HG02678 (cell line): Measurements from ENCODE around the gene ELFN1.

Source experiments
- ATAC-seq: cut with Tn5 transposase; IDR thresholded peaks from one replicate; pipeline ENCODE4 v1.9.1; 2021; ENCODE audit warnings: mild to moderate bottlenecking, moderate library complexity; ENCODE audit not compliant: unreplicated experiment

The ELFN1 gene

GRCh38 chr7:1675036-1675671 is 5.1 kb downstream of the ELFN1 start:
- no peak for ATAC-seq

GRCh38 chr7:1675673-1676549 is 5.8 kb downstream of the ELFN1 start:
- no peak for ATAC-seq

DNA sequence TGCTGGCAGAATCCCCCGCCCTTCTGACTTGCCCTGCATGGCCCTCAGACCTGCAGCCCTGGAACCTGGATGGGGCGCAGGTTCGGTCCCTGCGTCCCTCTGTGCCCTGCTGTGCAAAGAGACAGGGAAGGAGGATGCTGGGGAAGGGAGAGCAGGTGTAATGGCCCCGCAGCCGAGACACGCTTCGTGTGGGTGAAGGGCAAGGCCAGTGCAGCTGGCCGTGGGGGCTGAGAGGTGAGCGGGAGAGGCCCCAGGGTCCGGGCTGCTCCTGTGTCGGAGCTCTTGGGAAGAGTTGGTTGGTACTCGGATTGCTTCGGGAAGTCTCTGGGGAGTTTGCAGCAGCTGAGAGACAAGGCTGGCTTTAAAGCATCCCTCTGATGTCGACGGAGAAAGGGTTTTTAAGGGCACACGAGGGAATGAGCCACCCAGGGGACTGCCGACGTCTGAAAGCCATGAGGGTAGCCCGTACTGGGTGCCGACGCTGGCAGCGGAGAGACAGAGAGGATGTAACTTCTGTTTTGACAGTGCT is 6.5 kb downstream of the ELFN1 start:
- no peak for ATAC-seq

- no peak for ATAC-seq
Observed at GRCh38 chr7:1677206-1678080, 7.4 kb downstream of the ELFN1 start.

DNA sequence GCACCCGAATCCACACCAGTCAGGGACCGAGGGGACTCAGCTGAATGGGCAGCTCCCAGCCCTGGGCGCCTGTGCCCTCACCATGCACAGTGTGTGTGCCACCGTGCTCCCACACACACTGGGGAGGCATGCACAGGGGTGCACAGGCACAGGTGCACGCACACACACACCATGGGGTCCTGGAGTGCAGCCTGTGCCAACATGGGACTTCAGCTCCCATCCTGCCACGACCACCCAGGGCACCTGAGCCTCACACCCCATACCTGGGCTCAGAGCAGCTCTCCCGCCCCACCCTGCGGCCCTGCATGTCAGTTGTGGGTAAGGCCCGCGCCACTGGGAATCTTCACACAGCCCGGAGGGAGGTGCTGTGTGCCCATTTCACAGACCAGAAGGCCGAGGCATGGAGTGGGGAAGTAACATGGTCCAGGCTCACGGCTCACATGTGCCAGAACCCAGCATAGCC is 8.0 kb downstream of the ELFN1 start:
- no peak for ATAC-seq

DNA sequence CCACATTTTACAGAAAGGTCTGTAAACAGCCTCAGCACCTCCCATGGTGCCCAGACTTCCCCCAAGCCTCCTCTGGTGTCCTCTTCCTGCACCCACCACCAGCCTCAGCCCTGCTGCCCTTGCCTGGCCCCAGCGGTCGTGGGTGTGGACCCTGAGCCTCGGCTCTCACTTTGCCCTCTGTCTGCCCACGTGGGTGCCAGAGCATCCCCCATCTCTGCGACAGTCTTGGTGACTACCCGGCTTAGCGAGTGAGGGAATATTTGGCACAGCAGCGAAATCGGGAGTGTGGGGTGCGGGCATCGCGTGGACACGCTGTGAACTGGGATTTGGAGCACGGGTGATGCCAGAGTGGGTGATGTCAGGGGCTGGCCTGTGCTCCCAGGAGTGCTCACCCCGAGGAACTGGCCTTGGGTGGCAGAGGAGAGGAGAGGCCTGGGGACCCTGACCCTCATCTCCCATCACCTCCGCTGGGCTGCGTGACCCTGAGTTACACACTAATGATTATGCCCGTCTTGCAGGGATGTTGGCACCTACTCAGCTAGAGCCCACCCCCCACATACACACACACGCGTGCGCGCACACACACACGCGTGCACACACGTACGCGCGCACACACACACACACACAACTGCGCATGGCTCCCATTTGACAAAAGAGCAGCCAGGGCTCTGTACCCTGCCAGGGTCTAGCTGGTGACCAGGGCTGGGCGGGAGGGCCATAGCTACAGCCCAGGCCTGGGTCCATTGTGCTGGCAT is 8.7 kb downstream of the ELFN1 start:
- no peak for ATAC-seq

DNA sequence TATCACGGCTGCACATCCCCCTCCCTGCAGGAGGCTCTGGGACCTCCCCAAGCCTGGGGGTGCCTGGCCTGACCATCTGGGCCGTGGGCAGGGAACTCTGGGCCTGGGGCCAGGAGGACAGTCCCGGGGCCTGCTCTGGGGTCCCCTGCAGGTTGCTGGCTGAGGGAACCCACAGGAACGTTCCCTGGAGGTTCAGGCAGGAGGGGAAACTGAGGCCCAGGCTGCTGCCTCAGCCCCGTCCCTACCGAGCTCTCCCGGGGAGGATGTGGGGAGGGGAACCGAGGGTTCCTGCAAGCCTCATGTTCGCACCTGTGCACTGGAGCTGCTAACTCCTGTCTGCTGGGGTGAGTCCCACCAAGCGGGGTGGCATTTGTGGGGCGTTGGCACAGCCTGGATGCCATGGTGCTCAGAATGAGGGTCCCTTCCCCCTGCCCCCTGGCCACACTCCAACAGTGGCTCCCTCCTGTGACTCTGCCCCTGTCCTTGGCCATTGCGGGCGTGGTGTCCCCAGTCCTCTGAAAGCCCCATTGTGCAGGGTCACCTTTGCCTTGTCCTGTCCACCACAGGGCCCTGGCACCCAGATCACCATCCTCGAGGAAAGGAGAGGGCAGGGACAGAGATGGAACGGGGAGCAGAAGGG is 9.4 kb downstream of the ELFN1 start:
- no peak for ATAC-seq

- no peak for ATAC-seq
Observed at GRCh38 chr7:1679966-1680730, 10.1 kb downstream of the ELFN1 start.

GRCh38 chr7:1681581-1681980 is 11.5 kb downstream of the ELFN1 start:
- ATAC-seq, result no peak

DNA sequence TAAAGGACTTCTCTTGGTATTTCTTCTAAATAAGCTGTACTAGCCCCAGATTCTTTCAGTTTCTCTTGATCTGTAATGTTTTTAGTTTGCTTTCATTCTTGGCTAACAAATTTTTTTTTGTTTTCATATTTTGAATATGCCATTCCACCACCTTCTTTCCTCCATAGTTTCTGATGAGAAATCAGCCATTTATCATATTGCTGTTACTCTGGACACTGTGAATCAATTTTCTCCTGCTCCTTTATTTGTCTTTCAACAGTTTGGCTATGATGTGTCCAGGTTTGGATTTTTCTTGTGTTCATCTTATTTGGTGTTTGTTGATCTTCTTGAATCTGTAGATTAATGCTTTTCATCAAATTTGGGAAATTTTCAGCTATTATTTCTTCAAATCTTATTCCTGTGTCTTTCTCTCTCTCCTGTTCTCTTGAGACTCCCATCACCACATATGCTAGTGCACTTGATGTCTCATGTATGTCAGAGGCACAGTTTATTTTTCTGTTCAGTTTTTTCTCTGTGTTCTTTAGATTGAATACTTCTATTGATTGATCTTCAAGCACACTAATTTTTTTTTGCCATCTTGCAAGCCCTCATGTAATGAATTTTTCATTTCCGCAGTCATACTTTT is 15.0 kb downstream of the ELFN1 start:
- ATAC-seq, result no peak

DNA sequence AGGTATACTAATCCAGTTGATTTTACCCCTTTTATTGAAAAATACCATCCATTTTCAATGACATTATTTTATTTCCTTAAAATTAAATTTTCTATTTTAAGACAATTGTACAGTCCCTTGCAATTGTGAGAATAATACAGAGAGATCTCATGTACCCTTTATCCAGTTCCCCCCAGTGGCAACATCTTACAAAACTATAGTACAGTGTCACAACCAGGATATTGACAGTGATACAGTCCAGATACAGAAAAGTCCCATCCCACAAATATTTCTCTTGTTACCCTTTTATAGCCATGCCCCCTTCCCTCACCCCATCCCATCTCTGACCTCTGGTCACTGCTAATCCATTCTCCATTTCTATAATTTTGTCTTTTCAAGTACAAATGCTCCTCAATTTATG is 18.5 kb downstream of the ELFN1 start:
- no peak for ATAC-seq

GRCh38 chr7:1689311-1689710 is 19.2 kb downstream of the ELFN1 start:
- ATAC-seq, result no peak

- ATAC-seq, result no peak
Observed at GRCh38 chr7:1690359-1690958, 20.4 kb downstream of the ELFN1 start.

- no peak for ATAC-seq
Observed at GRCh38 chr7:1691096-1691495, 21.0 kb downstream of the ELFN1 start.

GRCh38 chr7:1691601-1692514 is 21.8 kb downstream of the ELFN1 start:
- ATAC-seq, result no peak

DNA sequence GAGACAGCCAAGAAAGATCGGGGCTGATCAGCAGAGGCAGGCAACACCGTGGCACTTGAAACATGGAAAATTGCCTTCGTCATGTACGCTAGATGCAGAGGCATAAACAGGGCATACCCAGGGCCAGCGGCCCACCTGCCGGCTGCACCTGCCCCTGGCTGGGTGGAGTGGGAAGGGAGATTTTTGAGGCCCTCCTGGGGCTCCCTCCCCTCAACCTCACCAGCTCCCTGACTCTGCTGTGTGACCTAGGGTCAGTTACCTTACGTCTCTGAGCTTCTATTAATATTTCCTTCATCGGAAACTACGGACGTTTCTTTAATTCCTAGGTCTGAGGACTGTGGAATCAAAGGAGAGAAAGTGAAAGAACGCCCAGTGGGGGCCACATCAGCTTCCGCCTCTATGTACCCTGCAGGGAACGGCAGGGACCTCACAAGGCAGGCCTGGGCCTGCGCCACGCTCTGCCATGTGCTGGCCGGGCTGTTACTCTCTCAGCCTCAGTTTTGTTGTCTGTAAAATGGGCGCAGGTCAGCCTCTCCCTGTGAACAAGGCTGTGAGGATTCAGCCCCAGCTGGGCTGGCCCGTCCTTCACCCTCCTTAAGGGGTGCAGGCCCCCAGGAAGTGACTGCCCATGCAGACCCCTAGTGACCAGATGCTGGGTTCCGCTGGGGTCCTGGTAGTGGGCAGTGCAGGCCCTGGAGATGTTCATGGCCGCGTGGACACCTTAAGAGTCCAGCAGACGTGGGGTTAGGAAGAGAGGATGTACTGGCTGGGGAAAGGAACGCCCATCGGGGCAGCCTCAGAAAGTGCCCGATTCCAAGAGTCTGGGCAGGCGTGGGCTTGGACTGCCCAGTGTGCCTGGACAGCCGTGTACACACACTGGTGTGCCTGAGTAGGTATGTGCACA is 22.7 kb downstream of the ELFN1 start:
- no peak for ATAC-seq
